ENCODE measurements around the gene CD68.

Gene CD68

DNA sequence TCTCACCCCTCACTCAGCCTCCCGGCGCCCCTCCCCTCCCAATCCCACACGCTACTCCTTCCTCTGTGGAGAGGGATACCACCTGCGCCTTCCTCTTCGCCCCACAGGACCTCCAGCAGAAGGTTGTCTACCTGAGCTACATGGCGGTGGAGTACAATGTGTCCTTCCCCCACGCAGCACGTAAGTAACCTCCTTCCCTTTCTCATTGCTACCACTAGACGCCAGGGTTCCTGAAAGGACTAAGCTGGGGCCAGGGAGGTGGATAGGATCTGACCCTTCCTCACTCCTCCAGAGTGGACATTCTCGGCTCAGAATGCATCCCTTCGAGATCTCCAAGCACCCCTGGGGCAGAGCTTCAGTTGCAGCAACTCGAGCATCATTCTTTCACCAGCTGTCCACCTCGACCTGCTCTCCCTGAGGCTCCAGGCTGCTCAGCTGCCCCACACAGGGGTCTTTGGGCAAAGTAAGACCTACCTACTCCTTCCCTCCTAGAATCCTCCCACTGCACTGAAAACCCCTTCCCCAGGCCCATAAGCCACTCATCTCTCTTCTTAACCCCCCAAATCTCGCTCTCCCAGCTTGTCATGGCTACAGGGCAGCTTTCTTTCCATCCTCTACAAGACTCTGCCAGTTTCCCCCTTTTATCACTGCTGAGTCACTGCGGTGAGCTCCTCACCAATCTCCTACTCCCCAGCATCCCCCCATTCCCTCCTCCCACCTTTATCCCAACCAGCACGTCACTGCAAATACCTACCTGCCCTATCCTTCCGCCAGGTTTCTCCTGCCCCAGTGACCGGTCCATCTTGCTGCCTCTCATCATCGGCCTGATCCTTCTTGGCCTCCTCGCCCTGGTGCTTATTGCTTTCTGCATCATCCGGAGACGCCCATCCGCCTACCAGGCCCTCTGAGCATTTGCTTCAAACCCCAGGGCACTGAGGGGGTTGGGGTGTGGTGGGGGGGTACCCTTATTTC is 1.5 kb downstream of the CD68 start:
- WGBS (ENCODE audit: extremely low coverage, insufficient coverage, insufficient read length) = no CpG with 5 or more reads among the region's 23 CpGs
- Histone ChIP-seq H4K8ac (ENCODE audit: low read depth, low read length) (no peak overlapping the region), H3K79me1 (ENCODE audit: low read length) (peaks cover 16% of the 10 kb centered on the region), H3K36me3 (ENCODE audit: control insufficient read depth in 1 of 2, insufficient read depth in 2 of 2, low read length in 2 of 2) (peaks cover 21 to 39% of the 10 kb centered on the region in 2 experiments), H3K14ac (ENCODE audit: low read length) (no peak overlapping the region), H3K79me2 (ENCODE audit: control insufficient read depth, insufficient read depth, low read length, poor library complexity) (peaks cover 8% of the 10 kb centered on the region), H4K12ac (ENCODE audit: low read depth, low read length) (no peak overlapping the region), H3K9me3 (ENCODE audit: insufficient read depth, low read depth, low read length) (peaks cover 2% of the 10 kb centered on the region), H3K27ac (ENCODE audit: low read depth, low read length) (no peak overlapping the region), H3K4ac (ENCODE audit: low read depth, low read length) (no peak overlapping the region), H3K27me3 (ENCODE audit: insufficient read depth, low read length) (no peaks in the 10 kb centered on the region), H3K23ac (ENCODE audit: low read length) (no peak overlapping the region), H4K91ac (ENCODE audit: low read depth, low read length) (no peak overlapping the region), H3K4me2 (ENCODE audit: low read length) (no peak overlapping the region), H2BK5ac (ENCODE audit: low read depth, low read length, poor library complexity) (no peak overlapping the region), H2BK12ac (ENCODE audit: low read length) (no peak overlapping the region), H2AFZ (ENCODE audit: insufficient read depth, low read length, poor library complexity) (no peak overlapping the region), H3K18ac (ENCODE audit: low read length) (no peak overlapping the region), H3K4me1 (ENCODE audit: control insufficient read depth in 1 of 2, insufficient read depth in 2 of 2, low read length in 2 of 2) (peaks cover 11 to 13% of the 10 kb centered on the region in 2 experiments), H2BK120ac (ENCODE audit: insufficient read depth, low read length, poor library complexity) (no peak overlapping the region), H2AK5ac (ENCODE audit: low read length) (no peak overlapping the region), H3K9ac (ENCODE audit: low read length) (no peak overlapping the region), H3K4me3 (ENCODE audit: low read depth, low read length) (no peak overlapping the region)
- no peak for DNase-seq

DNA sequence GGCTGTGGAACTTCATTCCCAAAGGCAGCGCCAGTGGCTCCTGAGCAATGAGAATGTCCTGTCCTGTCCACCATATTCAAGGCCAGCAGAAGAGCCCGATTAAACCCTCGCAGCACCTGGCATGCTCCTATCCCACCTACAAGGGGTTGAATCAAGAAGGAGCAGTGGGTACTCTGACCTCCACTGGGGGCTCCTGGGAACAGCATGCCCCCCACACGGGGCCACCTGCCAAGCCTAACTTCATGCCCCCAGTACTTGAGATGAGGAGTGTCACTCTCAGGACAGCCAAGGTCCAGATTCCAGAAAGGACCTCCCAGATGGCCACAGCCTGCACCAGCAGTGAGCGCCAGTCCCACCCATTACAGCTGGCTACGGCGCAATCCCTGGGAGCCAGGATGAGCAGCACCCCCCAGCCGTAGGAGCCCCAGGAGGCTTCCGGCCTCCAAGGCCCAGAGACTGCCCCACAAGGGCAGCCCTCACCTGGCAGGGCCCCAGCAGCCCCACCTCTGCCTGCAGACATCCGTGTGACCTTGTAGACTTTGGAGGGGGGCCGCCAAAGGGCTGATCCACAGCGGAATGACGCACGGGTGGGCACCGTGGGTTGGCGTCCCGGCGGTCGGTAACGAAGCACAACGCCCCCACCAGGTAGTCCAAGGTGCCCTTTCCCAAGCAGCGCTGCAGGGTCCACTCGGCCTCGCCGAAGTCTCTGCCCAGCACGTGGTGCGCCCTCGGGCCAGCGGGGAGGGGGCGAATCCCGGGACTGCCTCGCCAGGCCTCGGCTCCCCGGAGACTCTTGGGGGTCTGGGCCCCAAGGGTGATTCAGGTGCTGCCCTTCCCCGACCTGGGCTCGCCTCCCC is 3.2 kb downstream of the CD68 start:
- peak overlapping the region; percentile 34 for H2BK5ac ChIP-seq (ENCODE audit: low read depth, low read length, poor library complexity)
- peak overlapping the region; percentile 98 for H4K91ac ChIP-seq (ENCODE audit: low read depth, low read length)
- H3K9ac ChIP-seq (ENCODE audit: low read length) = no peak overlapping the region
- peak overlapping the region; percentile 63 for H2BK12ac ChIP-seq (ENCODE audit: low read length)
- peak overlapping the region; percentile 85 for H3K4ac ChIP-seq (ENCODE audit: low read depth, low read length)
- H3K79me2 ChIP-seq (ENCODE audit: control insufficient read depth, insufficient read depth, low read length, poor library complexity) = peaks cover 8% of the 10 kb centered on the region
- peak overlapping the region; percentile 77 for H2AFZ ChIP-seq (ENCODE audit: insufficient read depth, low read length, poor library complexity)
- H3K27ac ChIP-seq (ENCODE audit: low read depth, low read length) = peak overlapping the region; percentile 72
- peaks cover 19 to 35% of the 10 kb centered on the region in 2 experiments for H3K36me3 ChIP-seq (ENCODE audit: control insufficient read depth in 1 of 2, insufficient read depth in 2 of 2, low read length in 2 of 2)
- no peak overlapping the region for H3K4me2 ChIP-seq (ENCODE audit: low read length)
- no peak overlapping the region for H3K23ac ChIP-seq (ENCODE audit: low read length)
- H4K12ac ChIP-seq (ENCODE audit: low read depth, low read length) = peak overlapping the region; percentile 96
- H3K79me1 ChIP-seq (ENCODE audit: low read length) = peaks cover 16% of the 10 kb centered on the region
- no peak for DNase-seq
- H2AK5ac ChIP-seq (ENCODE audit: low read length) = peak overlapping the region; percentile 98
- peaks cover 2% of the 10 kb centered on the region for H3K9me3 ChIP-seq (ENCODE audit: insufficient read depth, low read depth, low read length)
- H3K4me1 ChIP-seq (ENCODE audit: control insufficient read depth in 1 of 2, insufficient read depth in 2 of 2, low read length in 2 of 2) = peaks cover 11 to 12% of the 10 kb centered on the region in 2 experiments
- no peaks in the 10 kb centered on the region for H3K27me3 ChIP-seq (ENCODE audit: insufficient read depth, low read length)
- H3K14ac ChIP-seq (ENCODE audit: low read length) = peak overlapping the region; percentile 94
- H2BK120ac ChIP-seq (ENCODE audit: insufficient read depth, low read length, poor library complexity) = peak overlapping the region; percentile 62
- no CpG with 5 or more reads among the region's 36 CpGs for WGBS (ENCODE audit: extremely low coverage, insufficient coverage, insufficient read length)
- peak overlapping the region; percentile 71 for H3K18ac ChIP-seq (ENCODE audit: low read length)
- H3K4me3 ChIP-seq (ENCODE audit: low read depth, low read length) = no peak overlapping the region
- peak overlapping the region; percentile 96 for H4K8ac ChIP-seq (ENCODE audit: low read depth, low read length)

DNA sequence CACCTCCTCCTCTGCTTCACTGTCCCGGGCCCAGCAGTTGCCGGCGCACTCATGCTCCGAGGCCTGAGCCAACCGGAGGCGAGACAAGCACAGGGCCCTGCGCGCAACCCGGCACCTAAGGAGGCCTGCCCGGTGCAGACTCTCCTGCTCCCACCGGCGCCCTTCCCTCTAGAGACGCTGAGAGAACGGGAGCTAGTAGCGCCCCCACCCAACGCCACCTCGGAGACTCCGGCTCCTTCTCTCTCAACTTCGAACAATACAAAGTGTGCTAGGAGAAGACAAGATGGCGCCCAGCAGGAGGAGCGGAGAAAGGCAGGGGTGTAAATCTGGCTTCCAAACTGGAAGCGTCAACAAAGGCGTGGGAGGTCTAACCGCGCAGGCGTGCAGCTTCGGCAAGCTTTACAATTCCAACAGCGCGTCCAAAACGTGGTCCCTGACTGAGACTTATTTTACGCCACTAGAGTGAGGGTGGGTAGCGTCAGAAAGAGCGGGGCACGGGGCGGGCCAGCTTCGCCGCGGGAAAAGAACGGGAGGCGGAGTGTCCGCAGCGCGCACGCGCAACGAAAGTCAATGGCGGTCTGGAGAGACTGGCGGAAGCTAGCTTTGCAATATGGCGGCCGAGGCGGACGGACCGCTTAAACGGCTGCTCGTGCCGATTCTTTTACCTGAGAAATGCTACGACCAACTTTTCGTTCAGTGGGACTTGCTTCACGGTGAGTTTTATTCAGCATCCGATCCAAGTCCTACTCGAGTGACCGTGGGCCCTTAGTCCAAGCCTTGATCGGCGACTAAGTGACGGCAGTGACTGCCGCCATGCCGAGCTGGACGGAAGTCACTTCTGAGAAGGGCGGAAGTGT is 4.0 kb downstream of the CD68 start, which contains the start of gene MPDU1:
TSS of gene MPDU1 (plus strand) at position 600 of the 857 bp plus-strand sequence. CDS start at position 611, 11 bp downstream.
- Histone ChIP-seq H3K79me2 (ENCODE audit: control insufficient read depth, insufficient read depth, low read length, poor library complexity) (peaks cover 8% of the 10 kb centered on the region), H2BK12ac (ENCODE audit: low read length) (peak within 1 kb of the TSS; percentile 67), H4K8ac (ENCODE audit: low read depth, low read length) (peak within 1 kb of the TSS; percentile 96), H3K27me3 (ENCODE audit: insufficient read depth, low read length) (no peaks in the 10 kb centered on the region), H4K12ac (ENCODE audit: low read depth, low read length) (peak within 1 kb of the TSS; percentile 97), H2BK120ac (ENCODE audit: insufficient read depth, low read length, poor library complexity) (peak within 1 kb of the TSS; percentile 88), H2AFZ (ENCODE audit: insufficient read depth, low read length, poor library complexity) (peak within 1 kb of the TSS; percentile 77), H3K36me3 (ENCODE audit: control insufficient read depth in 1 of 2, insufficient read depth in 2 of 2, low read length in 2 of 2) (peaks cover 16 to 35% of the 10 kb centered on the region in 2 experiments), H3K4me3 (ENCODE audit: low read depth, low read length) (peak within 1 kb of the TSS; percentile 82), H3K9me3 (ENCODE audit: insufficient read depth, low read depth, low read length) (peaks cover 2% of the 10 kb centered on the region), H3K18ac (ENCODE audit: low read length) (peak within 1 kb of the TSS; percentile 91), H2BK5ac (ENCODE audit: low read depth, low read length, poor library complexity) (peak within 1 kb of the TSS; percentile 34), H3K27ac (ENCODE audit: low read depth, low read length) (peak within 1 kb of the TSS; percentile 86), H2AK5ac (ENCODE audit: low read length) (peak within 1 kb of the TSS; percentile 99), H4K91ac (ENCODE audit: low read depth, low read length) (peak within 1 kb of the TSS; percentile 98), H3K4me2 (ENCODE audit: low read length) (peak within 1 kb of the TSS; percentile 85), H3K4me1 (ENCODE audit: control insufficient read depth in 1 of 2, insufficient read depth in 2 of 2, low read length in 2 of 2) (peaks cover 15 to 19% of the 10 kb centered on the region in 2 experiments), H3K23ac (ENCODE audit: low read length) (no peak within 1 kb of the TSS), H3K4ac (ENCODE audit: low read depth, low read length) (peak within 1 kb of the TSS; percentile 94), H3K9ac (ENCODE audit: low read length) (peak within 1 kb of the TSS; percentile 92), H3K79me1 (ENCODE audit: low read length) (peaks cover 16% of the 10 kb centered on the region), H3K14ac (ENCODE audit: low read length) (peak within 1 kb of the TSS; percentile 96)
- peak; percentile 96 to 99 for DNase-seq
- no CpG with 5 or more reads among the region's 69 CpGs for WGBS (ENCODE audit: extremely low coverage, insufficient coverage, insufficient read length)
